GM23338 (cell line): ENCODE results near the gene CDK14.

Experiments used
- CTCF ChIP-seq, 2 experiments: fragments of 200-600 bp in 1 of 2; sonication (generic) in 1 of 2; conservative IDR thresholded peaks; 2 replicates each; pipeline versions ENCODE4 v1.5.1 to v1.6.1; 2016 to 2017; ENCODE audit warnings: antibody characterized with exemption in 2 of 2, low read depth in 2 of 2, mild to moderate bottlenecking in 2 of 2, moderate library complexity in 1 of 2
- ETS1 ChIP-seq: IDR thresholded peaks from 2 replicates; pipeline ENCODE4 v1.6.1; 2016; ENCODE audit warnings: antibody characterized with exemption
- EZH2 ChIP-seq: fragments of 200-600 bp; sonication (generic); IDR thresholded peaks from one replicate; pipeline ENCODE4 v1.8.0; 2017; ENCODE audit warnings: antibody characterized with exemption, mild to moderate bottlenecking, low read depth; ENCODE audit not compliant: unreplicated experiment
- EZH2phosphoT487 ChIP-seq: fragments of 200-600 bp; sonication (generic); IDR thresholded peaks from one replicate; pipeline ENCODE4 v1.8.1; 2018; ENCODE audit warnings: antibody characterized with exemption; ENCODE audit not compliant: unreplicated experiment
- POLR2AphosphoS5 ChIP-seq: IDR thresholded peaks from 2 replicates; pipeline ENCODE4 v1.6.1; 2016; ENCODE audit warnings: antibody characterized with exemption, low read depth
- REST ChIP-seq: IDR thresholded peaks from one replicate; pipeline ENCODE4 v1.6.1; 2018; ENCODE audit warnings: antibody characterized with exemption; ENCODE audit not compliant: unreplicated experiment

- TF ChIP-seq CTCF (conservative IDR thresholded peaks at IDR 0.05; ENCODE audit: low read depth in 2 of 2) (no peak), POLR2AphosphoS5 (no peak), EZH2phosphoT487 (no peak), ETS1 (no peak), REST (no peak), EZH2 (no peak)
Observed at GRCh38 chr7:90864088-90864487, 268.0 kb downstream of the CDK14 start.
